ENCODE measurements around the gene TAS2R3. TPM values are rescaled to one million over a fixed set of nuclear protein-coding genes. Genes with fewer than 3 reads are reported as not detected.
A peak's percentile ranks its signal among the peaks of the same experiment; 100 is the strongest.
"Not testable (repeated sequence)": the region's sequence is repeated elsewhere in the genome, so short reads cannot be mapped to it uniquely, and the experiment has no call there.

Gene TAS2R3
- total RNA-seq, 2 experiments from 2014 or later: 0.69 to 1.1 TPM

GRCh38 chr7:141738592-141739013 lies 25.3 kb upstream of the TAS2R3 start:
- ATAC-seq (no peak), DNase-seq (no peak)
- intact Hi-C loops (cut with DNase I, micrococcal nuclease): loop anchor here (1.0 to 10.0 kb wide), 10 partner anchors 36 to 1260 kb away; partner anchors contain the start of genes AGK (in 2 of the 2), DENND11 (in 1 of the 2), MRPS33 (in 1 of the 2) and NDUFB2 (in 1 of the 2)
- ChIA-PET POLR2A (interaction anchor here (0.8 to 1.3 kb wide), 3 partner anchors 12 to 724 kb away, joined by 3 to 4 read pairs (median 4); partner anchors contain the start of gene MRPS33), CTCF (interaction anchor here (0.8 to 5.0 kb wide), 15 partner anchors 9 to 726 kb away, joined by 3 to 48 read pairs (median 5); partner anchors contain the start of genes DENND11 and WEE2)
- H3K4me3 Mint-ChIP-seq: peak overlapping the region; percentile 96
- no peaks in the 10 kb centered on the region for H3K27me3 Mint-ChIP-seq
- peaks cover 41% of the 10 kb centered on the region for H3K4me1 Mint-ChIP-seq
- peaks cover 41% of the 10 kb centered on the region for H3K36me3 Mint-ChIP-seq (ENCODE audit: low read depth)
- peak overlapping the region; percentile 97 for H3K27ac Mint-ChIP-seq
- no peaks in the 10 kb centered on the region for H3K9me3 Mint-ChIP-seq (ENCODE audit: low read depth)

- ATAC-seq (no peak), DNase-seq (no peak)
- Mint-ChIP-seq H3K9me3 (ENCODE audit: low read depth) (no peaks in the 10 kb centered on the region), H3K4me3 (peak overlapping the region; percentile 96), H3K36me3 (ENCODE audit: low read depth) (peaks cover 47% of the 10 kb centered on the region), H3K4me1 (peaks cover 43% of the 10 kb centered on the region), H3K27ac (peak overlapping the region; percentile 97), H3K27me3 (no peaks in the 10 kb centered on the region)
- POLR2A ChIA-PET: interaction anchor here (1.1 kb wide), 1 partner anchor 188 kb away, joined by 3 read pairs; no protein-coding TSS in a partner anchor
- intact Hi-C loops (cut with DNase I, micrococcal nuclease): loop anchor here (2.0 to 10.0 kb wide), 4 partner anchors 180 to 1070 kb away; partner anchors contain the start of gene NDUFB2 (in 1 of the 2)
- CTCF ChIA-PET: interaction anchor here (0.6 to 5.0 kb wide), 5 partner anchors 30 to 237 kb away, joined by 3 to 48 read pairs (median 14); partner anchors contain the start of genes DENND11 and WEE2
Observed at GRCh38 chr7:141739250-141739649, 24.6 kb upstream of the TAS2R3 start.

- Mint-ChIP-seq H3K9me3 (ENCODE audit: low read depth) (no peaks in the 10 kb centered on the region), H3K27me3 (no peaks in the 10 kb centered on the region), H3K27ac (peak overlapping the region; percentile 58), H3K4me1 (peaks cover 39% of the 10 kb centered on the region), H3K4me3 (no peak overlapping the region), H3K36me3 (ENCODE audit: low read depth) (peaks cover 62% of the 10 kb centered on the region)
- POLR2A ChIA-PET: no interaction called here
- intact Hi-C loops (cut with DNase I, micrococcal nuclease): no loop called here
- ATAC-seq (no peak), DNase-seq (no peak)
- CTCF ChIA-PET: interaction anchor here (1.0 to 1.8 kb wide), 2 partner anchors 12 to 19 kb away, joined by 5 to 7 read pairs; no protein-coding TSS in a partner anchor
Observed at GRCh38 chr7:141742229-141742628, 21.7 kb upstream of the TAS2R3 start.

- H3K27me3 Mint-ChIP-seq: no peaks in the 10 kb centered on the region
- peak overlapping the region; percentile 22 for H3K27ac Mint-ChIP-seq
- intact Hi-C loops (cut with DNase I, micrococcal nuclease): no loop called here
- no peak for ATAC-seq
- H3K36me3 Mint-ChIP-seq (ENCODE audit: low read depth): peaks cover 65% of the 10 kb centered on the region
- no peak overlapping the region for H3K4me3 Mint-ChIP-seq
- CTCF ChIA-PET: interaction anchor here (1.6 kb wide), 1 partner anchor 90 kb away, joined by 3 read pairs; no protein-coding TSS in a partner anchor
- peaks cover 33% of the 10 kb centered on the region for H3K4me1 Mint-ChIP-seq
- no peaks in the 10 kb centered on the region for H3K9me3 Mint-ChIP-seq (ENCODE audit: low read depth)
- no peak for DNase-seq
- POLR2A ChIA-PET: no interaction called here
Observed at GRCh38 chr7:141744131-141744530, 19.8 kb upstream of the TAS2R3 start.

- H3K4me1 Mint-ChIP-seq: peaks cover 3% of the 10 kb centered on the region
- DNase-seq: no peak
- intact Hi-C loops (cut with DNase I, micrococcal nuclease): no loop called here
- peaks cover 71% of the 10 kb centered on the region for H3K36me3 Mint-ChIP-seq (ENCODE audit: low read depth)
- ChIA-PET POLR2A (interaction anchor here (0.6 kb wide), 1 partner anchor 258 kb away, joined by 4 read pairs; no protein-coding TSS in a partner anchor), CTCF (interaction anchor here (1.0 kb wide), 1 partner anchor 38 kb away, joined by 3 read pairs; no protein-coding TSS in a partner anchor)
- no peak overlapping the region for H3K27ac Mint-ChIP-seq
- peaks cover 19% of the 10 kb centered on the region for H3K9me3 Mint-ChIP-seq (ENCODE audit: low read depth)
- no peaks in the 10 kb centered on the region for H3K27me3 Mint-ChIP-seq
- H3K4me3 Mint-ChIP-seq: no peak overlapping the region
- ATAC-seq: no peak
Observed at GRCh38 chr7:141748396-141748795, 15.5 kb upstream of the TAS2R3 start.

GRCh38 chr7:141751904-141752303 lies 12.0 kb upstream of the TAS2R3 start:
- peaks cover 19% of the 10 kb centered on the region for H3K9me3 Mint-ChIP-seq (ENCODE audit: low read depth)
- H3K27ac Mint-ChIP-seq; POLR2A ChIA-PET; ATAC-seq; intact Hi-C loops (cut with DNase I, micrococcal nuclease); H3K27me3 Mint-ChIP-seq; H3K4me3 Mint-ChIP-seq; H3K4me1 Mint-ChIP-seq: not testable (repeated sequence)
- peak; percentile 11 for DNase-seq
- H3K36me3 Mint-ChIP-seq (ENCODE audit: low read depth): peaks cover 68% of the 10 kb centered on the region
- CTCF ChIA-PET: interaction anchor here (0.5 to 0.7 kb wide), 2 partner anchors 42 to 82 kb away, joined by 3 to 6 read pairs; no protein-coding TSS in a partner anchor

GRCh38 chr7:141752634-141753033 lies 11.3 kb upstream of the TAS2R3 start:
- H3K9me3 Mint-ChIP-seq (ENCODE audit: low read depth): peaks cover 19% of the 10 kb centered on the region
- no peak overlapping the region for H3K27ac Mint-ChIP-seq
- ChIA-PET POLR2A (no interaction called here), CTCF (interaction anchor here (0.7 kb wide), 1 partner anchor 83 kb away, joined by 3 read pairs; no protein-coding TSS in a partner anchor)
- DNase-seq: no peak
- intact Hi-C loops (cut with DNase I, micrococcal nuclease): no loop called here
- H3K36me3 Mint-ChIP-seq (ENCODE audit: low read depth): peaks cover 74% of the 10 kb centered on the region
- H3K4me3 Mint-ChIP-seq: no peak overlapping the region
- no peak for ATAC-seq
- H3K27me3 Mint-ChIP-seq: no peaks in the 10 kb centered on the region
- H3K4me1 Mint-ChIP-seq: no peaks in the 10 kb centered on the region

GRCh38 chr7:141754939-141755338 lies 9.0 kb upstream of the TAS2R3 start:
- ChIA-PET POLR2A (no interaction called here), CTCF (interaction anchor here (0.6 to 1.4 kb wide), 4 partner anchors 13 to 493 kb away, joined by 3 to 7 read pairs (median 4); no protein-coding TSS in a partner anchor)
- Mint-ChIP-seq H3K27me3 (no peaks in the 10 kb centered on the region), H3K4me1 (no peaks in the 10 kb centered on the region), H3K4me3 (no peak overlapping the region), H3K36me3 (ENCODE audit: low read depth) (peaks cover 75% of the 10 kb centered on the region), H3K9me3 (ENCODE audit: low read depth) (peaks cover 17% of the 10 kb centered on the region), H3K27ac (no peak overlapping the region)
- peak; percentile 17 for DNase-seq
- intact Hi-C loops (cut with DNase I, micrococcal nuclease): no loop called here
- ATAC-seq: no peak

GRCh38 chr7:141770083-141770583 lies 6.2 kb downstream of the TAS2R3 start:
- H3K4me1 Mint-ChIP-seq; intact Hi-C loops (cut with DNase I, micrococcal nuclease); H3K9me3 Mint-ChIP-seq (ENCODE audit: low read depth); ATAC-seq; H3K27ac Mint-ChIP-seq; H3K27me3 Mint-ChIP-seq; DNase-seq; POLR2A ChIA-PET; H3K4me3 Mint-ChIP-seq: not testable (repeated sequence)
- CTCF ChIA-PET: interaction anchor here (0.7 kb wide), 1 partner anchor 9 kb away, joined by 3 read pairs; no protein-coding TSS in a partner anchor
- peaks cover 65% of the 10 kb centered on the region for H3K36me3 Mint-ChIP-seq (ENCODE audit: low read depth)

GRCh38 chr7:141776374-141776773 lies 12.5 kb downstream of the TAS2R3 start, which contains the start of gene TAS2R4:
TAS2R4 (plus strand) TSS chr7:141776674; CDS start chr7:141778489, 1,815 bp downstream.
- Mint-ChIP-seq H3K4me1 (peaks cover 3% of the 10 kb centered on the region), H3K9me3 (ENCODE audit: low read depth) (peaks cover 2% of the 10 kb centered on the region), H3K36me3 (ENCODE audit: low read depth) (peaks cover 56% of the 10 kb centered on the region), H3K27ac (no peak within 1 kb of the TSS), H3K4me3 (no peak within 1 kb of the TSS), H3K27me3 (no peaks in the 10 kb centered on the region)
- intact Hi-C loops (cut with DNase I, micrococcal nuclease): loop anchor here in 1 of 2 experiments (1.0 kb wide), 1 partner anchor 13 kb away; no protein-coding TSS in a partner anchor
- DNase-seq: no peak
- POLR2A ChIA-PET: no interaction called here
- no peak for ATAC-seq
- CTCF ChIA-PET: interaction anchor here (0.8 to 1.6 kb wide), 2 partner anchors 8 to 9 kb away, joined by 3 to 7 read pairs; no protein-coding TSS in a partner anchor

- H3K9me3 Mint-ChIP-seq (ENCODE audit: low read depth): no peaks in the 10 kb centered on the region
- peak; percentile 42 for DNase-seq
- no peaks in the 10 kb centered on the region for H3K4me1 Mint-ChIP-seq
- POLR2A ChIA-PET: no interaction called here
- peaks cover 10% of the 10 kb centered on the region for H3K36me3 Mint-ChIP-seq (ENCODE audit: low read depth)
- CTCF ChIA-PET: interaction anchor here (0.6 to 4.8 kb wide), 19 partner anchors 8 to 679 kb away, joined by 3 to 34 read pairs (median 4); partner anchors contain the start of genes SSBP1 and TAS2R4
- no peaks in the 10 kb centered on the region for H3K27me3 Mint-ChIP-seq
- intact Hi-C loops (cut with DNase I, micrococcal nuclease): loop anchor here (1.0 kb wide), 1 partner anchor 132 kb away; no protein-coding TSS in a partner anchor
- no peak overlapping the region for H3K4me3 Mint-ChIP-seq
- H3K27ac Mint-ChIP-seq: no peak overlapping the region
- peak; percentile 49 for ATAC-seq
Observed at GRCh38 chr7:141785706-141786552, 22.0 kb downstream of the TAS2R3 start.

All from activated CD4-positive, alpha-beta T cell treated with anti-CD3 and anti-CD28 coated beads for 36 hours (primary cell).